ENCODE results near the gene TTLL11. TPM values are rescaled to one million over a fixed set of nuclear protein-coding genes. Genes with fewer than 3 reads are reported as not detected.
A peak's percentile ranks its signal among the peaks of the same experiment; 100 is the strongest.

TTLL11 gene
- total RNA-seq, 1 donor from 2014 or later: 23.6 TPM

DNA sequence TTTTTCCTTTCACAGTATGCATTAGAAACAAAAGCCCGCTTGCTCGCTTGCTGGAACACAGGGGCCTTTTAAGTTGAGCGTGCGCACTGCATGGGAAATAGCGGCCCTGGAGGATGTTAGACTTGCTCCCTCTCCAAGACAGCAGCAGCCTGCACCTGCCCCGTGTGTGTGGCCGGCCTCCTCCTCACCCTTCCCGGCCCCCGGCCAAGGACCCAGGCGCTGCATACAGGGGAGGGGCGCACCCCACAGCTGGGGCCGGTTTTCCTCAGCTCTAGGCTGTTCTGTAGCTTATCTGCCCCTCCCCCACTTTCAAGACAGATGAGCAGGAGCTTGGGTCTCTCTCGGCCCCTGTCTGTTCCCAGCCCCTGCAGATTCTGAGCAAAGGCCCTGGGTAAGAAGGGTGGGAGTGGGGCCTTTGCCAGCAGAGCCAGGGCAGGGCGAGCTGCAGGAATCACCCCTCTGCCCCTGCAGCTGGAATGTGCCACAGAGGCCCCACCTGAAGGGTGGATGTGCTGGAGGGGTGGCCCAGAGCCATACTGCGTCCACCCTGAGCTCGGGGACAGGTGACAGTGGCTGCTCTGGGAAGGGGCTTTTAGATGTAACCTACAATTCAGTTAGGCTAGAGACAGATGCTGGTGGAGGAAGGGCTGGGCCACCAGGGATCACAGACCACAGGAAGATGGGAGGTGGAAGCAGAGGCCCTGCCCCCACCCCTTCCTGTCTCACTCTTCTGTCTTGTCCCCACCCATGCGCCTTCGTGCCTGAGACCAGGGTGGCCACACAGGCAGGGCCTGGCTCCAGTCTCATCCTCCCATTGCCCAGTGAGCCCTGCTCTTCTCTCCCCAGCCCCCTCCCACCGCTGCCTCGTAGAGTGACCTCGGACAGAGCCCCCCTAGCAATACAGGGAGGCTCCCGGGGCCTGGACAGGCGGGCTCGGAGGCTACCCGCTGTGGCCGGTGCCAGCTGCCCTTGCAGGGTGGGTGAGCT lies 309.3 kb downstream of the TTLL11 start:
- no peak for FAIRE-seq
- DNase-seq (ENCODE audit: low spot score in 2 of 2): no peak

DNA sequence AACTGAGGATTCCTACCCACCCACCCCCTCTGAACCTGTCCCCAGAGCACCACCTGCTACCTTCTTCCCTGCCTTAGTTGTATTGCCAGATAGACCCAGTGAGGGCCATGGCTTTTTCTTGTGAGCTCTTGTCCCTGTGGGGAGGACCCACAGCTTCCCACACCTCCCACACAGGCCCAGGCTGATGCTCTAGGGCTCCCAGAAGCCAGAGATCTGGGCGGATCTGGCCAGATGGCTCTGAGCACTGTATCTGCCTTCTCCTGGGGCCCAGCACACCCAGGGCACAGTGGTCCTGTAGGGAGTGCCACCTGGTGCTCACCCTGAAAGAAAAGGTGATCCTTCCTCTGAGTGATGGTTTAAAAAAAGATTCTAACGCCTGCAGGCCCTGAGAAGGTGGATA lies 310.0 kb downstream of the TTLL11 start:
- FAIRE-seq (no peak), DNase-seq (ENCODE audit: low spot score in 2 of 2) (no peak)

DNA sequence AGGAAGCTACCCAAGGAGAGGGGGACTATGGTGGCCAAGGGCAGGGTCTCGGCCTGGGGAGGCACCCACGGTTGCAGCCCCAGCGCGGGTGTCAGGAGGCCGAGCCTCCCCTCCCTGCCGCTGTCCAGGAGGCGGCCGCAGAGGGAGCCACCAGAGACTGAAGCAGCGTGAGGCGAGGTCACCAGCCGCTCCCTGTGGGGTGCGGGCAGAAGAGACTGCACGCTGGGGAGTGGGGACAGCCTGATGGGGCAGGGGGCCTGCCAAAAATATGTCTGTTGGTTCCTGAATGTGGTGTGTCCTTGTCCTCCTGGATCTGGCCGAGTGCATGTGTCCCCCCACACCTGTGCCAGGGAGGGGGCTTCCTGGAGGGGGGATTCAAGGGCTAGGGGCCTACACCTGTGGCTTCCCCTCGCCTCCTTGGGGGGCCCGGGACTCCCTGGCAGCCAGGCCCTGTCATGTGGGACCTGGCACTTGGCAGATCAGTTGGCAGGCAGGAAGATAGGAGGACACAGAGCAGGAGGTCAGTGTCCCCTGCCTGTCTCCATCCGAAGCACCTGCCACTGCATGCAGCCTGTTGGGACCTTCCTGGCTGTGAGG lies 310.5 kb downstream of the TTLL11 start:
- FAIRE-seq (no peak), DNase-seq (ENCODE audit: low spot score in 2 of 2) (no peak)

DNA sequence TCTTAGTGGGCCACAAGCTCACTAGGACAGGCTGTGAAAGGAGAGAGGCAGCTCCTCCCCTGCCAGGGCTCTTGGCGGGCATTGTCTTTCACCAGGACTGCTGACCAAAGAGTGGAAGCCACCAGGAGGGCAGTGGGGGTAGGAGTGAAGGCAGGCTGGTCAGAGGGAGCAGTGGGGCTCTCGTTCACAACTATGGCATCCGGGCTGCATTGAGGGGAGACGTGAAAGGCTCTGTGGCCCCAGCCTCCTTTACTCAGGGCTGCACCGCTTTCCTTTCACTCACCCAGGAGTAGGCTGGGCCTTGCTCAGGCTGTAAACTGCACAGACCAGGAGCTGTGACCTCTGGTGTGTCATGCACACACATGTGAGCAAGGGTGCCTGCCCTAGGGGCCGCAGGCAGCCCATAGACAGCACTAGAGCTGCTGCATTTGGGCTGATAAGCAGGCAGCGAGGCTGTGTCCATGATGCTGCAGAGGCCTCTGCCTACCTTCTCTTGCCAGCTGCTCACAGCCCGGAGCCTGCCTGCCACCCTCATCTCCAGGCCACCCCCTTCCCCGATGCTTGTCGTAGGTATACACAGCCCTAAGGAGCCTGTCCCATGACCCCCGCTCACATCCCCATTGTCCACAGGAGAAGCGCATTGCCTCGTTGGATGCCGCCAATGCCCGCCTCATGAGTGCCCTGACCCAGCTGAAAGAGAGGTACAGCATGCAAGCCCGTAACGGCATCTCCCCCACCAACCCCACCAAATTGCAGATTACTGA lies 311.2 kb downstream of the TTLL11 start:
- DNase-seq (ENCODE audit: low spot score in 2 of 2) (no peak), FAIRE-seq (no peak)

DNA sequence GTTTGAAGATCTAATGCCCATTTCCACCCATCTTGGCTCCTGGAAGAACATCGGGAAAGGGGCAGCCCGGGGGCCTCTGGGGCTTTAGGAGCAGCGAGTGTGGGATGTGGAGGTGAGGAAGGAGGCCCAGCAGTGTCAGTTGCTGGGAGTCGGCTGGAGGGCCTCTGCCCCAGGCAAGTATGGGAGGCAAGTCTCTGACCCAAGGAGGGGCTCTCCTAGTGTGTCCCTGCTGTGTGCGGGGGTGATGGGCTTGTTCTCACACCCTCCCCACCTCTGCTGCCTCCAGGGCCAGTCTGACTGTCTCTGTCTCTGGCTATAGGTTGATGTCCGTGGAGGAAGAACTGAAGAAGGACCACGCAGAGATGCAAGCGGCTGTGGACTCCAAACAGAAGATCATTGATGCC lies 312.0 kb downstream of the TTLL11 start:
- no peak for FAIRE-seq
- no peak for DNase-seq (ENCODE audit: low spot score in 2 of 2)

- DNase-seq (ENCODE audit: low spot score in 2 of 2): no peak
- FAIRE-seq: no peak
Measured at GRCh38 chr9:121780177-121781040, 312.7 kb downstream of the TTLL11 start.

DNA sequence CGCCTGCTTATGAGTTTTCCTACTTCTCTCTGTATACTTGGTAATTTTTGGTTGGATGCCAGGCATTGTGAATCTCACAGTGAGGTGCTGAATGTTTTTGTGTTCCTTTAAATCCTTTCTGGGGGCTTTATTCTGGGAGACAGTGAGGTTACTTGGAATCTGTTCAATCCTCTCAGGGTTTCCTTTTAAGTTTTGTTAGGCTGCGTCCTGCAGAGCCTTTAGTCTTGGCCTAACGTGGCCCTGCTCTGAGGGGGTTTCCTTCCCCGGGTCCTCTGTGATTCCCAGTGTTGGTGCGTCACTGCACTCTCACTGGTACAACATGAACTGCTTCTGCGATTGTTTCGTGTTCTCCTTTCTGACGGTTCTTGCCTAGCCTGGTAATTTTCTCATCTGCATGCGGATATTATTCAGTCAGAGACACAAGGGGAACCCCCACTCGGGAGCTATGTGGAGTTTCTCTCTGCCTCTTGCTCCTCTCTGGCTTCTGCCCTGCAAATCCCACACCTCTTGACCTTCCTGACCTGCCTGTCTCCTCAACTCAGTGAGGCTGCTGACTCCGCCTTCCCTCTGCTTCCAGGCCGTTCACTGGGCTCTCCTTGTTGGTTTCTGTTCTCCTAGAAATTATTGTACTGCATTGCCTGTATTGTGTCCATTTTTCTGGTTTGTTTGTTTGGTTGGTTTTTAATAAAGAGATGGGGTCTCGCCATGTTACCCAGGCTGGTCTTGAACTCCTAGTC lies 313.6 kb downstream of the TTLL11 start:
- peak in 1 of 2 donors; percentile 61 for DNase-seq (ENCODE audit: low spot score in 2 of 2)
- no peak for FAIRE-seq

- FAIRE-seq (no peak), DNase-seq (ENCODE audit: low spot score in 2 of 2) (no peak)
Measured at GRCh38 chr9:121778252-121779225, 314.6 kb downstream of the TTLL11 start.

- FAIRE-seq (no peak), DNase-seq (ENCODE audit: low spot score in 2 of 2) (no peak)
Measured at GRCh38 chr9:121776739-121777637, 316.1 kb downstream of the TTLL11 start.

DNA sequence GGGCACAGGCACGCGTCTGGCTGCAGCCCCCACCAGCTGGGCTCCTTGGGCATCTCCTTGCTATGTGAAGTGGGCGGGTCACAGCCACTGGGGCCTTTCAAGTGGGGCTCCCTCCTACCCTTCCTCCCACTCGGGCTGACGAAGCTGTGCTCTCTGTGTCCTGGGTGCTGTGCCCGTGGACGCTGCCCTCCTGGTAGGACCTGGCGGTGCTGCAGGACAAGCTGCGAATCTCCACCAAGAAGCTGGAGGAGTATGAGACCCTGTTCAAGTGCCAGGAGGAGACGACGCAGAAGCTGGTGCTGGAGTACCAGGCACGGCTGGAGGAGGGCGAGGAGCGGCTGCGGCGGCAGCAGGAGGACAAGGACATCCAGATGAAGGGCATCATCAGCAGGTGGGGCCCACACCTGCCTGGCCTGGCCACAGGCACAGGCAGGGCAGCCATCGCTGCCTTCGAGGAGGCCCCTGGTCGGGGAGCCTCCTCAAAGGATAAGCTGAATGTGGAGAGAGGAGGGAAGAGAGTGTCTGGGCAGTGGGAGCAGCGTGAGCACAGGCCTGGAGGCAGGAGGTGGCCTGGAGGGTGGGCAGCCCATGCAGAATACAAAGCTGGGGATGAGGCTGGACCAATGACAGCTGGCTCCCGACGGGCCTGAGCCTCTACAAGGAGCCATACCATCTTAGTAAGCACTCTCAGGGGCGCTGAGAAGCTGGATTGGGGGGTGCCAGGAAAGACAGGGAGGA lies 316.9 kb downstream of the TTLL11 start:
- FAIRE-seq: no peak
- DNase-seq (ENCODE audit: low spot score in 2 of 2): no peak

DNA sequence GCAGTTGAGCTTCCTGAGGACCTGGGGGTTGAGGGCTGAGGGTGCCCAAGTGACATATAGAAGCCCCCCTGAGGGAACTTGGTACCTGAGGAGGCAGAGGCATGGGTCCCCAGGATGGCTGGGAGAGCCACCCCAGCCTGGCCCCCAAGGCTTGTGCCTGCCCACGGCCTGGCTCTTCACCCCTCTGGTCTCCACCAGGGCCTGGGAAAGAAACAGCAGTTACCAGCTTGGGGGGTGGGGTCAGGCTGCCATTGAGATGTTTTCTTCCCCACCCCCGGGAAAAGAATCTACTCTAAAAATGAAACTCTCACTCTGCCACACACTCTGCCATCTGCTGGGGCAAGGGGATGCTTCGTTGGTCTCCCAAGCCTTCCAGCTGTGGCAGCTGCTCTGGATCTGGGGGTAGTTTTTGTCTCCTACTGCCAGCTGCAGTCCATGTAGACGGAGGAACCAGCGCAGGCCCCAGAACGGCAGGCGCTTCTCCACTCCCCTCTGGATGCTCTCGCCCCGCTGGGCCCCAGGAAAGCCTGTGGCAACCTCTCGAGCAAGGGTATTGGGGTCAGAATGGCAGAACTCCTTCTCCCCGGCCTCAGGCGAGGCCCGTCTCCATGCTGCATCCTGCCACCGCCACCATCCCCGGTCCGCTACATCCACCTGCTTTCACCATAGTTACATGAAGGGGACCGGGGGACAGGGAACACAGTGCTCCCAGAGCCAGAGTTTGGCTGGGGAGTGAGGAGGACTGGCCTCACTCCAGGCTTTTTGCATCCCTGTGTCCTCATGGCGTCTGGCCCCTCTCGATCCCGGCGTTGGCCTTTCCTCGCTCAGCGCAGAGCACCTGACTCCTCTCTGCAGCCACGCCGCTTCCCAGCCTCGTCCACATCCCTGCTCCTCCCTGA lies 318.1 kb downstream of the TTLL11 start:
- FAIRE-seq (no peak), DNase-seq (ENCODE audit: low spot score in 2 of 2) (no peak)

- no peak for FAIRE-seq
Measured at GRCh38 chr9:121773954-121774714, 319.0 kb downstream of the TTLL11 start.

DNA sequence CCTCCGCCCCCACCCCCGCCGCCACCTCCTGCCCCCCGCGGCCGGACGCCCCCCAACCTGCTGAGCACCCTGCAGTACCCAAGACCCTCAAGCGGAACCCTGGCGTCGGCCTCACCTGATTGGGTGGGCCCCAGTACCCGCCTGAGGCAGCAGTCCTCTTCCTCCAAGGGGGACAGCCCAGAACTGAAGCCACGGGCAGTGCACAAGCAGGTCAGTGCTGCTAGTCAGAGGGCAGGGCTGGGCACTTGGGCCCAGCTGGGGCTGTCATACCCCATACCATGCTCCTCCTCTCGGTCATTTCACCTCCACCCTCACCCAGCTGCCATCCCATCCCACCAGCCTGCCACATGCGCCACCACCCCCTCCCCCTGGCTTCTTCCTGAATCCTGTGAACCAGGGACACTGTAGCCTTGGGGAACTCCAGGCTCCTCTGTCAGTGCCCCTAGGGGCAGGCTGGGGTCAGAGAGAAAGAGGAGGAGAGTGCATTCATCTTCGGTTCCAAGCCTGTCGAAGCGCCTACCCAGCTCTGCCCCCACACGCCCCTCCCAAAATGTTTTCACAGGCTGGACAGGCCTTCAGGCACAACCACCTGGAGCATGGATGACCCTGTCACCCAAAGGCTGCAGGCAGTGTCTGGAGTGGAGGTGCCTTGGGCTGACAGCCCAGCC lies 319.7 kb downstream of the TTLL11 start:
- no peak for FAIRE-seq
- DNase-seq (ENCODE audit: low spot score in 2 of 2): no peak

More at GRCh38 chr9:121773954-121774714, 319.0 kb downstream of the TTLL11 start:
- DNase-seq (ENCODE audit: low spot score in 2 of 2): no peak

GRCh38 chr9:121772600-121773285 lies 320.4 kb downstream of the TTLL11 start:
- FAIRE-seq: no peak
- DNase-seq (ENCODE audit: low spot score in 2 of 2): peak; percentile 59 to 64

Data from frontal cortex (tissue), 4 donors.